H9 (cell line): ENCODE results near the gene BCL2L1. TPM values are rescaled to one million over a fixed set of nuclear protein-coding genes. Genes with fewer than 3 reads are reported as not detected.

Source experiments
- DNase-seq: peaks from one replicate; pipeline ENCODE4 v3.0.0-alpha.2; 2017
- H2AFZ ChIP-seq: one replicate; pipeline ENCODE4 v1.6.1; 2013; ENCODE audit warnings: mild to moderate bottlenecking, low read length, control low read depth, moderate library complexity
- H2AK5ac ChIP-seq: 2 replicates; pipeline ENCODE4 v1.6.1; 2013; ENCODE audit warnings: low read length, control low read depth, mixed read lengths; ENCODE audit not compliant: insufficient read length
- H2BK120ac ChIP-seq: one replicate; pipeline ENCODE4 v1.6.1; 2013; ENCODE audit warnings: low read depth, mild to moderate bottlenecking, low read length, control low read depth, inconsistent platforms; ENCODE audit not compliant: poor library complexity, severe bottlenecking
- H2BK12ac ChIP-seq: 2 replicates; pipeline ENCODE4 v1.6.1; 2013; ENCODE audit warnings: low read length, control low read depth, mixed read lengths, low read depth; ENCODE audit not compliant: insufficient read length
- H2BK15ac ChIP-seq: 2 replicates; pipeline ENCODE4 v1.6.1; 2013; ENCODE audit warnings: low read depth, low read length, control low read depth
- H2BK20ac ChIP-seq: one replicate; pipeline ENCODE4 v1.6.1; 2013; ENCODE audit warnings: low read depth, mild to moderate bottlenecking, low read length, control low read depth, inconsistent platforms; ENCODE audit not compliant: poor library complexity, severe bottlenecking
- H2BK5ac ChIP-seq: 2 replicates; pipeline ENCODE4 v1.6.1; 2013; ENCODE audit warnings: low read length, control low read depth, mixed read lengths; ENCODE audit not compliant: insufficient read length
- H3K14ac ChIP-seq: 2 replicates; pipeline ENCODE4 v1.6.1; 2013; ENCODE audit warnings: low read length, control low read depth; ENCODE audit not compliant: insufficient read depth
- H3K18ac ChIP-seq: 2 replicates; pipeline ENCODE4 v1.6.1; 2013; ENCODE audit warnings: low read depth, mild to moderate bottlenecking, mixed read lengths, low read length, control low read depth; ENCODE audit not compliant: insufficient read length
- H3K23ac ChIP-seq: 2 replicates; pipeline ENCODE4 v1.6.1; 2013; ENCODE audit warnings: low read length, control low read depth, mixed read lengths, low read depth; ENCODE audit not compliant: insufficient read length
- H3K23me2 ChIP-seq: 2 replicates; pipeline ENCODE4 v1.6.1; 2013; ENCODE audit warnings: low read depth, mild to moderate bottlenecking, mixed read lengths, low read length, control low read depth; ENCODE audit not compliant: insufficient read length, poor library complexity, severe bottlenecking
- H3K27ac ChIP-seq: 2 replicates; pipeline ENCODE4 v1.5.1; 2013; ENCODE audit warnings: low read length, control low read depth, mixed read lengths, low read depth; ENCODE audit not compliant: insufficient read length
- H3K27me3 ChIP-seq: 2 replicates; pipeline ENCODE4 v1.6.1; 2013; ENCODE audit warnings: low read length, control low read depth, inconsistent platforms; ENCODE audit not compliant: insufficient read depth
- H3K4ac ChIP-seq: 2 replicates; pipeline ENCODE4 v1.6.1; 2013; ENCODE audit warnings: low read depth, mild to moderate bottlenecking, control low read depth, inconsistent platforms, low read length, moderate library complexity
- H3K4me1 ChIP-seq: 2 replicates; pipeline ENCODE4 v1.6.1; 2013; ENCODE audit warnings: low read length, control low read depth, inconsistent platforms; ENCODE audit not compliant: insufficient read depth
- H3K4me2 ChIP-seq: 2 replicates; pipeline ENCODE4 v1.6.1; 2013; ENCODE audit warnings: low read length, control low read depth, mixed read lengths; ENCODE audit not compliant: insufficient read length, insufficient read depth
- H3K56ac ChIP-seq: 2 replicates; pipeline ENCODE4 v1.6.1; 2013; ENCODE audit warnings: low read depth, mild to moderate bottlenecking, mixed read lengths, low read length, control low read depth; ENCODE audit not compliant: insufficient read length
- H3K79me1 ChIP-seq: 2 replicates; pipeline ENCODE4 v1.6.1; 2013; ENCODE audit warnings: low read depth, mild to moderate bottlenecking, moderate library complexity, low read length, control low read depth, inconsistent platforms; ENCODE audit not compliant: insufficient read depth, poor library complexity, severe bottlenecking
- H3K79me2 ChIP-seq: 2 replicates; pipeline ENCODE4 v1.6.1; 2013; ENCODE audit warnings: low read length, control low read depth, inconsistent platforms; ENCODE audit not compliant: insufficient read depth
- H3K9ac ChIP-seq: 2 replicates; pipeline ENCODE4 v1.6.1; 2013; ENCODE audit warnings: low read length, control low read depth, mixed read lengths; ENCODE audit not compliant: insufficient read length; ENCODE audit errors: extremely low read depth
- H3K9me3 ChIP-seq: one replicate; pipeline ENCODE4 v1.6.1; 2013; ENCODE audit warnings: low read depth, low read length, inconsistent platforms; ENCODE audit not compliant: control insufficient read depth
- H3T11ph ChIP-seq: one replicate; pipeline ENCODE4 v1.6.1; 2013; ENCODE audit warnings: mild to moderate bottlenecking, low read length, control low read depth, inconsistent platforms
- H4K20me1 ChIP-seq: one replicate; pipeline ENCODE4 v1.6.1; 2013; ENCODE audit not compliant: control insufficient read depth, insufficient read length, insufficient read depth
- H4K5ac ChIP-seq: 2 replicates; pipeline ENCODE4 v1.6.1; 2013; ENCODE audit warnings: low read depth, mild to moderate bottlenecking, mixed read lengths, low read length, control low read depth; ENCODE audit not compliant: insufficient read length
- H4K8ac ChIP-seq: replicated peaks from 2 replicates; pipeline ENCODE4 v1.6.1; 2013; ENCODE audit warnings: low read length, control low read depth, mixed read lengths, low read depth; ENCODE audit not compliant: insufficient read length
- H4K91ac ChIP-seq: 2 replicates; pipeline ENCODE4 v1.6.1; 2013; ENCODE audit warnings: low read depth, mild to moderate bottlenecking, moderate library complexity, mixed read lengths, low read length, control low read depth; ENCODE audit not compliant: insufficient read length
- H3K27ac Mint-ChIP-seq, 3 experiments: 2 replicates in 2 of 3; 3 replicates in 1 of 3; pipeline ENCODE4 v1.8.0; 2020 to 2021; ENCODE audit warnings: mixed read lengths in 3 of 3, mild to moderate bottlenecking in 1 of 3, moderate library complexity in 1 of 3
- H3K27me3 Mint-ChIP-seq: 2 replicates; pipeline ENCODE4 v1.8.0; 2021; ENCODE audit warnings: low read depth, mild to moderate bottlenecking, moderate library complexity, mixed read lengths
- H3K36me3 Mint-ChIP-seq, 3 experiments: 2 replicates in 2 of 3; 3 replicates in 1 of 3; pipeline ENCODE4 v1.8.0; 2020 to 2021; ENCODE audit warnings: low read depth in 3 of 3, mixed read lengths in 3 of 3; ENCODE audit not compliant: insufficient read depth in 1 of 3
- H3K4me1 Mint-ChIP-seq, 2 experiments: 2 replicates each; pipeline ENCODE4 v1.8.0; 2020; ENCODE audit warnings: mixed read lengths in 2 of 2
- H3K4me3 Mint-ChIP-seq, 2 experiments: 2 replicates in 1 of 2; 3 replicates in 1 of 2; pipeline ENCODE4 v1.8.0; 2020 to 2021; ENCODE audit warnings: mild to moderate bottlenecking in 2 of 2, mixed read lengths in 2 of 2, moderate library complexity in 1 of 2
- H3K9me3 Mint-ChIP-seq, 2 experiments: 2 replicates in 1 of 2; 3 replicates in 1 of 2; pipeline ENCODE4 v1.8.0; 2020; ENCODE audit warnings: mild to moderate bottlenecking in 2 of 2, mixed read lengths in 2 of 2, moderate library complexity in 1 of 2
- CTCF ChIP-seq: fragments of 200-600 bp; sonication (generic); conservative IDR thresholded peaks from 3 replicates; pipeline ENCODE4 v1.8.0; 2021; ENCODE audit warnings: antibody characterized with exemption, mild to moderate bottlenecking
- WGBS: extraction: QIAGEN DNeasy Blood & Tissue Kit; methylation state at CpG from one replicate; pipeline ENCODE4 v1.1.7; 2013; ENCODE audit warnings: missing lambda C conversion rate, low lambda C conversion rate, mixed read lengths; ENCODE audit not compliant: insufficient read length; ENCODE audit errors: extremely low coverage; 5-methylcytosine and 5-hydroxymethylcytosine counted together
- total RNA-seq: library from RNA; stranded (reverse); gene quantifications from 2 replicates; pipeline ENCODE4 v1.2.1, GENCODE V29; 2021

BCL2L1 gene
- total RNA-seq, 1 experiment from 2014 or later: 105 TPM

DNA sequence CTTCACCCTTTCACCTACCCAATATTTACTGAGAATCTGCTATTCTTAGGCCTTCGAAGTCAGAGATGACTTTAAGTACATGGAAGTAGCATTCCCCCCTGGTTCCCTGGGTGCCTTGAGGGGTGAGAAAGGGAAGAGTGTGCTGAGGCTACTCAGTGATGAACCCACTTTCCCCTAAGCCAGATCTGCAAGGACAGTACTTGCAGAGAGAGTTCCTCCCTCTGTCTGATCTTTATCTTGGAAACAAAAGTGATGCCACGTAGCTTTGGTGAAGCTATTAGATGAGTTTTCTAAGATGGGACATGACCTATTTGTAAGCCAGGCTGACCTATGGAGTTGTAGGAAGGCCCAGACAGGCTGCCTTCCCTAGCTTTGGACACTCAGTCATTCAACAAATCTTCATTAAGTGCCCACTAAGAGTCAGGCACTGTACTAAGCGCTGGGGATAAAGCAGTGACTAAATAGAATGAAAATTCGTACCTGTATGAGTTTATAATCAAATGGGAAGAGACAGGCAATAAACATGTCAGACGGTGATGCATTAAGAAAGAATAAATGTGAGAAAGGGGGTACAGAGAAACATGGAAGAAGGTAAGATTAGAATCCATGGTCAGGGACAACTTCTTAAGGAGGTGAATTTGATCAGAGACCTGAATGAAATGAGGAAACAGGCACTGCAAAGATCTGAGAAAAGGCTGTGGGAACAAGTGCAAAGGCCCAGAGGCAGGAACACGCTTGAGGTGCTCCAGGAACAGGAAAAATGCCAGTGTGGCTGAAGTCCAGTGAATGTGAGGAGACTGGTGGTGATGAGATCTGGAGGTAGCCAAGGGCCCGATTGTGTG, 42.2 kb downstream of the BCL2L1 start:
- H3K9me3 ChIP-seq: no peaks in the 10 kb centered on the region
- H2BK20ac ChIP-seq: no peak overlapping the region
- no peaks in the 10 kb centered on the region for H4K20me1 ChIP-seq
- no peak overlapping the region for H2AK5ac ChIP-seq
- no peak for DNase-seq
- H2BK5ac ChIP-seq: no peak overlapping the region
- H3K79me1 ChIP-seq: no peaks in the 10 kb centered on the region
- H3K23ac ChIP-seq: no peak overlapping the region
- no peaks in the 10 kb centered on the region for H3K4me1 ChIP-seq
- Mint-ChIP-seq H3K4me3 (no peak overlapping the region), H3K9me3 (no peaks in the 10 kb centered on the region), H3K4me1 (peaks cover 33 to 45% of the 10 kb centered on the region in 2 experiments), H3K27ac (peak overlapping the region in 2 of 3 experiments; percentile 26 to 81; a peak in 4 of 7 replicates), H3K36me3 (peaks cover 0 to 41% (median 17%) of the 10 kb centered on the region in 3 experiments; a peak in 5 of 7 replicates), H3K27me3 (no peaks in the 10 kb centered on the region)
- H3K27me3 ChIP-seq: no peaks in the 10 kb centered on the region
- H3K9ac ChIP-seq: no peak overlapping the region
- no peak overlapping the region for H3K4ac ChIP-seq
- no peak overlapping the region for H4K91ac ChIP-seq
- H3K18ac ChIP-seq: no peak overlapping the region
- H2BK12ac ChIP-seq: no peak overlapping the region
- H2BK15ac ChIP-seq: no peak overlapping the region
- H3T11ph ChIP-seq: no peak overlapping the region
- no peaks in the 10 kb centered on the region for H3K23me2 ChIP-seq
- WGBS: no CpG with 5 or more reads among the region's 7 CpGs
- no peak overlapping the region for H2BK120ac ChIP-seq
- no peak overlapping the region for H3K56ac ChIP-seq
- no peak overlapping the region for H4K5ac ChIP-seq
- H4K8ac ChIP-seq: no peak overlapping the region
- H2AFZ ChIP-seq: no peak overlapping the region
- no peaks in the 10 kb centered on the region for H3K79me2 ChIP-seq
- no peak overlapping the region for H3K4me2 ChIP-seq
- H3K14ac ChIP-seq: no peak overlapping the region
- no peak overlapping the region for H3K27ac ChIP-seq
- TF ChIP-seq CTCF: no peak
